CD4-positive, alpha-beta T cell treated with Interleukin-15 for 4 hours (primary cell): ENCODE measurements around the gene ASCL3.
"Not testable (repeated sequence)": the region's sequence is repeated elsewhere in the genome, so short reads cannot be mapped to it uniquely, and the experiment has no call there.

Source experiments
- DNase-seq: peaks from one replicate; pipeline ENCODE4 v3.0.0-alpha.2; 2020; ENCODE audit warnings: low spot score

Gene ASCL3, protein sequence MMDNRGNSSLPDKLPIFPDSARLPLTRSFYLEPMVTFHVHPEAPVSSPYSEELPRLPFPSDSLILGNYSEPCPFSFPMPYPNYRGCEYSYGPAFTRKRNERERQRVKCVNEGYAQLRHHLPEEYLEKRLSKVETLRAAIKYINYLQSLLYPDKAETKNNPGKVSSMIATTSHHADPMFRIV

DNA sequence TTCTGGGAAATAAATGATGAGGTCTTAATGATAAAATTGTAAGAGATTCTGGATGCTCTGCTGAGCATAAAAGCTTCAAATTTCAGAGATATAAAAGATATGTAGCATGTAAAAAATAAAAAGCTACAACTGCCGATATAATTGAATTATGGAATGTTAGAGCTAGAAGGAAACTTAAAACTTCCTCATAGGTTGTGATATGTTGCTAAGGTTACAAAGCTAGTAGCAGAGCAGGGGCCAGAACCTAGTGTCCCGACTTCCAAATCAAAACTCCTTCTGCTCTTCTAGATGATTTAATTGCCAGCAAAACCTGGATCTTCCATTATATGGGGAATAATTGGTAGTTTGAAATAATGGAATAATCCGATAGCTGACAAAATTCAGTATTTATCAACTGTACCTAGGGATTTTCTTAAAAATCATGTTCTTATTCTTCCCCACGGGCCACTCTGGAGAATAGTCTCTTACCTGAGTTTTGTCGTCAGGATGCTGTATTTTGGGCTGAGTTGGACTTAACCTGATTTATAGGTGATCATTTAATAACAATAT, at the start of gene ASCL3:
ASCL3 (minus strand) TSS at position 499 of the 549 bp plus-strand sequence. CDS start 4,855 bp downstream, outside the sequence.
- DNase-seq, result no peak

DNA sequence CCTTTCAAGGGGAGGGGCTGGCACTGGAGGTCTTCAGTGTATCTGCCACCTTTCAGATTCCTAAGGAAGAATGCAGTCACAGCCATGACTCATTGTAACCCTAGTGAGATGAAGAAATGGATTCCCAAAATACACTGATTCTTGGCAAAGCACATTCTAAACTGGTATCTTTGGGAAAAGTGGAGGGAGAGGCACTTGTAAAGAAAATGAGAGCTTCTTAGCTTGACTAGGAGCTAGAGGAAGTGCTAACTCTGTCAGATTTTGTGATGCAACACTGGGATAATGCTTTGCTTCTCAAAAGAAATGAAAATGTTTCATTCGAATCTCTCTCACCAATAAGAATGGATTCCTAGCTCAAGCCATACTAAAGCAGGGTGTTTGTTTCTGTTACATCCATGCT, 46.6 kb upstream of the ASCL3 start:
- no peak for DNase-seq

DNA sequence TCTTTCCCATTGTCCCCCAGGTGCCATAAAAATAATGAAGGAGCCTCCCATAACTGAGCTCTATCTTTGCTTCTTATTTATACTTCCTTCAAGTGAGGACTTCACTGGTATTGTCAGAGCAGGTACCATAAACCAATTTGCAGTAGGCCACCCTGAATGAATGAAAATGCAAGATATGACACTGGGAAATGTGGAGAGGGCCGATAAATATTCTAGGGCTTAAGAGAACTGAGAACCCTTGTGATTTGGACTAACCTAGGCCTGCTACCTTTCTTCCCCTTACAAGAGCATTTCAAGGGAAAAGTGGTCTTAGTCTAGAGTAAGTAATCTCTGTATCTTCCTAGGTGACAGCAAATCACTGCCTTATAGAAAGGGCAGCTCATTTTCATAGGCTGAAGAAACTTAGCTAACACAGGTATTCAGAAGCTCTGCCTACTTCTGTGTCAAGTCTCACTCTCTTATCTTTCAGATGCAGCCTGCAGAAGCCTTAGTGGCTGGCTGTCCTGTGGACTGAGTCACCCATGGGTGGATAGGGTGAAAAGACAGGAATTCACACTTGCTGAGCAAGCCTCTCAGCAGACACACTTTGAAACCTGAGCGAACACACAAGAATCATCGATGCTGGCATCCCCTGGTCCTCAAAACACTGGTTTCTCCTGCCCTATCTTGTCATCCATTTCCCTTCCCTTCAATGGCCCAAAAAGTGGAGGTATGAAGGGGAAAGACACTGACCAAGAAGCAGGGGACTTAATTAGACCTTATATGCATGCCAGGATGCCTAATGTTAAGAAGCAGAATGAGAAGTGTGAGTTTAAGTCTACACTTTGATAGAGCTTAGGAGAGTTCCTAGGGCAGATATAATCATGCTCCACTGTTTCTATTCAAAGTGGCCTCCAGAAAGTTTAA, 45.8 kb upstream of the ASCL3 start:
- DNase-seq, result no peak

DNA sequence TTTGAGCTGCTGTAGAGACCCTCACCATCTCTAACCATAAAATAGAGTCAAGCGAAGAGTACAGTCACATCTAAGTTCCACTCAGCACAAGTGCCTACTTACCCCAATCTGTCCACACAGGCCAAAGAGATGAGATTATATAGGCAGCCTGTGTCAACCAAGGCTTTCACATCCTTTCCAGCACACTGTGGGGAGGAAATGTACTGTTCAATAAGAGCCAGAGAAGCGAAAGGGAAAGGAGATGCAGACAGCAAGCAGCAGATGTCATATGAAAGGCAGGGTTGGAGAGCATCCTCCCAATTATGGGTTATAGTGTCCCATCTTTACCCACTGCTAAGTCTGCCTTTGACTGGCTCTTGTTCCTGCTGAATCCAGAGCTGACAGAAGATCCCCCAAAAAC, 44.6 kb upstream of the ASCL3 start:
- DNase-seq, result no peak

DNA sequence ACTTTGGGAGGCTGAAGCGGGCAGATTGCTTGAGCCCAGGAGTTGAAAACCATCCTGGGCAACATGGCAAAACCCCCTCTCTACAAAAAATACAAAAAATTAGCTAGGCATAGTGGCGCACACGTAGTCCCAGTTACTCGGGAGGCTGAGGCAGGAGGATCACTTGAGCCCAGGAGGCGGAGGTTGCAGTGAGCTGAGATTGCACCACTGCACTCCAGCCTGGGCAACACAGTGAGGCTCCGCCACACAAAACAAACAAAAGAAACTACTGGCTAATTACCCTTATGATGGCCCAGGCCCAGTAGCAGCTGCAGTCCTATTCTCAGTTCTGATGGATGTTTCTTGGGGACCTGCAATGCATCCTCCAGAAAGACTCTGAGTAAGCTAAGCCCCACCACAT, 44.0 kb upstream of the ASCL3 start:
- DNase-seq, result not testable (repeated sequence)

DNA sequence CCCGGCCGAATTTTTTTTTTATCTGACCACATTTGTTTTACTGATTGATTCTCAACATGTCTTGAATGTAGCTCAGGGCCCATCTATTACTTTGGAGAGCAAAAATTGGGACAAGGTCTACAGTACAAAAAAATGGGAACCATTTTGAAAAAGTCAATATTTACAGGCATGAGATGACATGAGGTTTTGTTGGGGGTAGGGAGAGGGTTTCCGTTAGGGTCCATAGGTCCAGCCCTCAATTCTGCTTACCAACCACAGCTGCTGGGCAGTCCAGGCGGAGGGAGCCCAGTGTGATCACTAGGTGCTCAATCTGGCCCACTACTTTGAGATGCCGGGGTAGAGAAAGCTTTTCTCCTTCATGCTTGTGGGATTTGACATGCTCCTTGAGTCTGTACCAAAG, 42.6 kb upstream of the ASCL3 start:
- DNase-seq, result no peak

DNA sequence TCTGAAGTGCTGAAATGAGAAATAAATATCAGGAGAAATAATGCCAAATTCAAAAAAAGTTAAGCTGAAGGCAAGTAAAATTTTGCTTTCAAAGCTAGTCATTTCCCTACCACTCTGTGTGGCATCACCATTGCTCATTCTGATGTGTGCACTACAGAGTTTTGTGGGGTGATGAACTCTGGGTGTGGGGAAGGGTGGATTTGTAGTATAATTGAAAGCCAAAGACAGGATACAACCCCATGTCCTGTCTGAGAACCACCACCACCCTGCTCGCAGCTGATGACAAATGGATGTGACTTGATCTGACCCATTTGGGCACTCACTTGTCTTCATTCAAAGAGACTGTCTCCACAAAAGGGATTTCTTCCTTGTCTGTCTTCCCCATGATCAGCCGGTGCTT, 40.7 kb upstream of the ASCL3 start:
- no peak for DNase-seq

DNA sequence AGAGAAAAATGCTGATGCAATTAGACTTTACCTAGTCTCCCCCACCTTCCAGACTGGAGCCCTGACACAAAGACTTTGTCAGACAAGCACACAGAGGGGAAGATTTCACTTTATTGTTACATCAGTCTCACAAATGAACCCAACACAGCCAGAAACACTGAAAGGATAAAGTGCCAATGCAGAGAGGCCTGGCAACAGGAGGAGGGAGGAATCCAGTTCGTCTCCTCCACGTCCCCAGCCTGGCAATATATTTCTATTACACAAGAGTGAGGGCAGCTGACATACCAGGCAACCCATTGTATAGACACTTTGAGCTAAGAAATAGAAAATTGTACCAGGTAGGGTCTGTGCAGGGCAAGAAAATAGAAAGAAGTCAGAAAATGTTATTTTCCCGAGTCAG, 37.7 kb upstream of the ASCL3 start:
- DNase-seq, result no peak

DNA sequence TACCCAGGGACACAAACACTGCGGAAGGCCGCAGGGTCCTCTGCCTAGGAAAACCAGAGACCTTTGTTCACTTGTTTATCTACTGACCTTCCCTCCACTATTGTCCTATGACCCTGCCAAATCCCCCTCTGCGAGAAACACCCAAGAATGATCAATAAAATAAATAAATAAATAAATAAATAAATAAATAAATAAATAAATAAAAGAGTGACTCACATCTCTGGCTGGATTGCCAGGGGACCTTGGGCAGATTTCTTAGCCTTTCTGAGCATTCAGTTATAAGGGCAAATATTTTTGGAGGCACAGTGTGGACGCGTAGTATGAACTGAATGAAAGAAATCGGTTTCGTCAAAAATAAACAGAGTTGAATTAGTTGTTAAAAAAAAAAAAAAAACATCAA, 36.5 kb upstream of the ASCL3 start:
- DNase-seq, result not testable (repeated sequence)

DNA sequence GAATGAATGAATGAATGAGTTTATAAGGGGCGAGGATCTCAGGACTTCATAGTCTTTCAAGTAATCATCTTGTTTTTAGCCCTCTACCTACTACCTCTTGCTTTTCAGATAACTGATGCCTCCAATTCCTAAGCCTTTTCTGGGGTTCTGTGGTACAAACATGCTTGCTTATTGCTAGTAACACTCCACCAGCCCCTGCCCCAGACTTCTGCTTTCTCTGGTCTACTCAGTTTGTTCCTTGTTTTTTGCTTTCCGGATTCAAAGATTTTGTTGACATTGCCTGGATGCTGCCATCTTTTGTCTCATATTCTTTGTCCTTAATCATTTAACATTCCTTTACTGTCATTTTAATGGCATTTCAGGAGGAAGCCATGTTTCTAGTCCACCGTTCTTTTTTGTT, 30.3 kb upstream of the ASCL3 start:
- no peak for DNase-seq

DNA sequence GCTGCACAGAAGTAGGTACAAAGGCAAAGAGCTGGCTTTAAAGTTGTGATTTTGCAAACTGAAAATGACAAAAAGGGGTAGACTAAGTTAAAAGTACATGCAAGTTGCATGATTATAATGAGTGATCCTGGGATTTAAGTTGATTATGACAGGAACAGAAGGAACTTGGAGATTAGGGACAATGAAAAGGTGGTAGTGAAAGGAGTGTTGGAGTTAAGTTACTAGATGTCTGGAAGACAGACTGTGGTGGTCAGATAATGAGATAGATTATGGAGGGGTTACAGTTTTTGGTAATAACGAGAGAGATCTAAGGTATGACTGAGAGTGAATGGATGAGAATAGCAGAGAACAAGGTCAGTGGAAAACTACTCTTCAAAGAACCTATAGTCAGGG, 29.1 kb upstream of the ASCL3 start:
- DNase-seq, result no peak

DNA sequence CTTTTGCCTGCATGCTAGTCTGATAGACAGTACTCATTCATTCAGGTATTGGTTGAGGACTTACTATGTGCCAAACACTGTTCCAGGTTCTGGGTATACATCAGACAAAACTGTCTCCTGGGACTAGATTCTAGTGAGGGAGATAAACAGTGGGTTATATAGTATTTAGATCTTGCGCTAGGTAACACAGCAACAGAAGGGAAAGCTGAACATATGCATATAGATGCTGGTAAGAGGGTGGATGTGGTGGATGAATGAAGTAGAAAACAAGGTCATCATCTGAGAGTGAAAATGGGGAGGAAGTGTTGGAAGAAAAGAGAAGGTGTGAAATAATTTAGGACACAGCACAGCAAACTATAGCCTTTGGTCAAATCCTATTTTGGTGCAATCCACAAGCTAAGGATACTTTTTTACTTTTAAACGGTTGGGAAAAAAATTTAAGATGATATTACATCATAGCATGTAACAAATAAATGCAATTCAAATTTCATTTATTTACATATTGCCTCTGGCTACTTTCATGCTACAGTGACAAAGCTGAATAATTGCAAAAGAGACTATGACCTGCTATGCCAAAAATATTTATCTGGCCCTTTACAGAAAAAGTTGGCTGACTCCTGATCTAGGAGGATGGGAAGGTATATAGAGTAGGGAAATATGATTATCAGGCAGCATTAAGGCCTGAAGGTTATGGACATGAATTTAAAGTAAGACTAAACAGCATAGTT, 28.5 kb upstream of the ASCL3 start:
- DNase-seq, result no peak

DNA sequence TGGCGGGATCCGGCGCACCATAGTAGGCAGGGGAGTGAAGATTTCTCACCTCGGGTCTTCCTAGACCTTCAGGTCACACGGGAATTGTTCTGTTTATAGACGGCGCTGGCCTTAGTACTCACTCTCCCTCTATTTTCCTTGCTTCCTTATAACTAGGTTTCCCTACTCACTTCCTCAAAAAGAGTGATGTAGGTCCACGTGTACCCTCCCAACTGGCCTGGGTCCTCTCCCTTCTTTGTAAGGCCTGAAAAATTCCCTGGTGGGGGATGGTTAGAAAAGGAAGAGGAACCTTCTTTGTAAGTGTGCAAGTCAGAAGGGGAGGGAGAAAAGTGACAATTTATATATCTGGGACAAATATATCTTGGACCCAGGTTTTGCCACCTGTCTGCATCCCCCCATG, 24.4 kb upstream of the ASCL3 start:
- DNase-seq, result no peak

DNA sequence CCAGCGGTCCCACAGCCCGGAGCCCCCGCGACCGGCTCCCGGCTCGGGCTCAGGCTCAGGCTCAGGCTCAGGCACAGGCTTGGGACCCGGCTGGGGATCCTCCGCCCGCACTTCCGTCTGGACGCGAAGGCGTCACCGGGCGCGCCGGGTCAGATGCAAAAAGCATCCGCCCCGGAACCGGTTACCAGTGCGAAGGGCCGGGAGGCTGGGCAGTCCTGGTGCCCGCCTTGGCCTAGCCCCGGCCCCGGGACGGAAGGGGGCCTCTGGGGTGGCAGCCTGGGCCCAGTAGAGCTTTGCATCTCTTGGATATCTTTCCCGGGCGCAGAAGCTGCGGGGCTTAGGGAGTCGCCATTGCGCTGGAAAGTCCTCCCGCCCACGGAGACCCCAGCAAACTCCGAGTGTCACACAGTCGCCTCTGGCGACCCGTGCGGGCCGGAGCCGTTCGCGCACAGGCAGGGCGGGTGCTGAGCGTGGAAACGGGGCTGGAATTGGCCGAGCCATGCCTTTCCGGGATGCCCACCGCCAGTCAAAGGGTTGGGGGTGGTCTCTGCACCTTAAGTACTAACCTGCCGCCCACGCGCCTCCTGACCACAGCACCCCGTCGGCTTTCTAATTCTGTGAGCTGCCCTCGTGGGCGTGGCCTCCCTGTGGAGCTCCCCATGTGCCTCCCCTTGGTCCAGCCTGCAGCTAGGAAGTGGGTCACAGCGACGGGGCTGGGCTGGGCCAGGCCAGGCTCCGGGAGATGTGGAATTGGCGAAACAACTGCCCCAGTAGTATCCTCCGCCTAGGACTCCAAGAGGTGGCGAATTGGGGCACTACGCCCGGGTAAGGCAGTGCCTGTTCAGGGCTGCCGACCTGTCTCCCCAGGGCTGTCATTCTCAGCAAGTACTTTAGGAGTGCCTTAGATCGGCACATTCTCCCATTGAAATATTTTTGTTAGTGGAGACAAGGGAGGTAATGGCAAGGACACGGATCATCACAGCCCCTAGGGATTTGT, 21.8 kb upstream of the ASCL3 start, which contains the start of gene TMEM9B:
TMEM9B (minus strand) TSS at position 119 of the 997 bp plus-strand sequence. CDS start 129 bp downstream, outside the sequence.
- DNase-seq, result peak; percentile 73

DNA sequence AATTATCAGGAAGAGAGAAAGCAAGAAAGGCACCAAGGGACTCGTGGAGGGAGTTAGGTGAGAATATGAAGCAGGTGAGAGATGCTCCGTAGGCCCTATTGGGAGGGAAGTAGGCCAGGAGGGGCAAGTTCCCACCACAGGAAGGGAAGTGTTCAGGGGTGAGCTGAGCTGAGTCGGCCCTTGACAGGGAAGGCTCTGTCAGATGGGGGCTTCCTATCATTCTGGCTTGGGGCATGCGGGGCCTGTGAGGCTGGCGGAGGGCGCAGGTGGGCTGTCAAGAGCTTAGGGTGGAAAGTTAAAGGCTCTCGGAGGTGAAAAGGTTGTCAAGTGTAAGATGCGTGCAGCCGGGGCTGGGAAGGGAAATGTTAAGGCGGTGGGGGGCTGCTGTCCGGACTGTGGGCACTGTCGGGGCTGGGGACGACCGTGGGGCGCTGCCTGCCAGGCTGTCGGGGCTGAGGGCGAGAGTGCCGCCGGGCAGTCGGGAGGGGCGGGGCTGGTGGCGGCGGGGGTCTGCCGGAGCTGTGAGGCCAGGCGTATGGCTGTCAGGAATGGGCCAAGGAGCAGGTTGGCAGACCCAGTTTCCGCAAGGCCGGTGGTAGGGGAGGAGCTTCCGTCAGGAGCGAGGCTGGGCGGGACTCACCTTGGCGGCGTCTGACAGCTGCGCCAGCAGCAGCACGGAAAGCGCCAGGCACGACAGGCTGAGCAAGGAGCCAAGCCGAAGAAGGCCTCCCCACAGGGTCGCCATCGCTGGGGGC, 20.9 kb upstream of the ASCL3 start:
- peak; percentile 72 for DNase-seq

DNA sequence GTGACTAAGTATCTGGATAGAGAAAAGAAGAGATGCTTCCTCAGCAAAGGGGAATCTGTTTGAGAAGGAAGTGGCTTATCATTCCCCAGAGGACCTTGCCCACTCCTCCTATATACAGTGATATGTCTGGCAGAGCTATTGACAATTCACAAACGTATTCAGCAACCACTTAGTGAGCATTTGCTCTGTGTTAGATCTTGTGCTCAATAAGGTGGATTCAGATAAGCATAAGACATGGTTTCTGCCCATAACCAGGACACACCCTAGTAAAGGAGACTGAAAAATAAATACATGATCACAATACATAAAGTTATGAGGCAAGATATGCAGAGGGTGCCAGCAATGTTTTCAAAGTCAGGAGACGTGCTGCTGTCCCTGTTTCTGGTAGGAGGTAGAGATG, 20.0 kb upstream of the ASCL3 start:
- no peak for DNase-seq

DNA sequence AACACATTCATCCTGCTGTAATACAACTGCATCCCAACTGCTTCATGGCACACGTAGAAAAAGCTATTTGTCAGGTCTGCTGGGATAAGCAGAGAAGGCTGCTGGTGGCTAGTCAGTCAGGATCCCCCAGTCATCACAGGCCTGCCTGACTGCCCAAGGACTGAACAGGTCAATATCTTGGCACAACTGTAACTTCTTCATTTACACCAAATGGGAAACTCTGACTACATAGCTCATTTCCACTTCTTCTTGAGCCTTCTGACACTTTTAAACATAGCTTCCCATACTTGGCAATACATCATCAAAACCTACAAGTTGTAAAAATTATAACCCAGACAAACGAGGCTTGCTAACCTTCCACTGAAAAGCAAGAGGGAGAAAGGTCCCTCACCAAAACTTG, 18.6 kb upstream of the ASCL3 start:
- no peak for DNase-seq

DNA sequence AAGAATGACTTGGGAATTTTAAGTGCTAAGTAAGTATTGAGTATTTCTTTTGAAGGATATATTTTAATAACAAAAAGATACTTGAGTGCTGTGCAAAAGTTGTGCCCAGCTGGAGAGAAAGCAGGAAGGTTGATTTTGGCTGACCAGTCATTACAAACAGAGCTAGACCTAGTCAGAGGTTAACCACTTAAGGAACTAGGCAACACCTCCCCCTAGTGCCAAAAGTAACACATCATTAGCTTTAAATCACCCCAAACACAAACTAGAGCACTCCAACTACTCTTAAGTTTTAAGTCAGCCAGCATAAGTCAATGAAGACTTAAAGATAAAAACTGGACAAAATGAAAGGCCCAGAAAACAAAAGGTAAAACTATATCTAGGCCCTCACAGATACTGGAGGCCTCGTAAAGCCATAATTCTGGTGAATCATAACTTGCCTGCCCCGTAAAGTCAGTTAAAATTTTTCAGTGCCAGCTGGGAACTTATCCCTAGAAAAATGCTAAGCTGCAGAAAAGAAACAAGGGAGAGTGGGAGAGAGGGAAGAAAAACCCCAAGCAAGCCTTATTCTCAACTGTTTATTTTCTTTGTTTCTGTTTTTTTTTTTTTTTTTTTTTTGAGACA, 16.8 kb upstream of the ASCL3 start:
- DNase-seq, result peak; percentile 49

DNA sequence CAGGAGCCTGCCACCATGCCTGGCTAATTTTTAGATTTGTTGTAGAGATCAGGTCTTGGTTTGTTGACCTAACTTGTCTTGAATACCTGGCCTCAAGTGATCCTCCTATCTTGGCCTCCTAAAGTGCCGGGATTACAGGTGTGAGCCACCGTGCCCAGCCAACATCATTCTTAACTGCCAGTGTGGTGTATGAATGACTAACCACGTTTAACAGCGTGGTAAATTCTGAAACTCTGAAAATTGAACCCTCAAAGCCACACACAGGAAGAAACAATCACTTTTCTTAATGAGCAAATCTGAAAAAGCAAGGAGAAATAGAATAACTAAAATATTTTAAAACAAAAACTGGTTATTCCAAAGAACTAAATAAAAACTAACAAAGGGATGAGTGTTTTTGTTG, 14.0 kb upstream of the ASCL3 start:
- no peak for DNase-seq

DNA sequence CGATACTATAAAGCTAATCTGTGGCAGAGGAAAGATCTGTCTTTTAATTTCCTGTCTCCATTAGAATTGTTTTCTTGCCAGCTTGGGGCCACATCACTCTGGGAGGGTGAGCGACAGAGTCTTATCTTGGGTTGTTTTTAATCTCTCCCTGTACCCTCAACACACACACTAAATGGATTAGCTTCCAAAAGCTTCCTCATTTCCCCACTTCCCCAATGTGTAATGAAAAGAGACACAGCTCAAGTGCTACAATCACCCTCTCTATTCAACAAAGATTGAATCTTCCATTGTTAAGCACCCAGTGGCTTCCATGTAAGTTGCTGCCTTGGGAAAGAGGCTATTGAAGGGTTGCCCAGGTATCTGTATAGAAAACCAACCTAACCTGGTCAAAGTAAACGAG, 6.1 kb upstream of the ASCL3 start:
- DNase-seq, result no peak
